GM19025 (cell line): ENCODE data around the gene GPR161.

Experiments used
- ATAC-seq: cut with Tn5 transposase; IDR thresholded peaks from one replicate; pipeline ENCODE4 v1.9.1; 2021; ENCODE audit warnings: mild to moderate bottlenecking, low read depth, moderate library complexity; ENCODE audit not compliant: unreplicated experiment

The GPR161 gene

GRCh38 chr1:168148916-168149315 is 12.2 kb upstream of the GPR161 start:
- no peak for ATAC-seq

GRCh38 chr1:168146626-168147025 is 9.9 kb upstream of the GPR161 start:
- ATAC-seq: no peak

- no peak for ATAC-seq
These were observed 9.4 kb upstream of the GPR161 start for GRCh38 chr1:168146160-168146539.

GRCh38 chr1:168145184-168146159 is 8.7 kb upstream of the GPR161 start:
- ATAC-seq: peak; percentile 92

- ATAC-seq: no peak
These were observed 5.2 kb upstream of the GPR161 start for GRCh38 chr1:168141871-168142385.

- ATAC-seq: no peak
These were observed 2.3 kb upstream of the GPR161 start for GRCh38 chr1:168139070-168139469.

- ATAC-seq: no peak
These were observed 1.4 kb upstream of the GPR161 start for GRCh38 chr1:168138134-168138533.

GRCh38 chr1:168137515-168137821 is 738 bp upstream of the GPR161 start:
- no peak for ATAC-seq

- ATAC-seq: no peak
These were observed 615 bp downstream of the GPR161 start for GRCh38 chr1:168135921-168136708.

- no peak for ATAC-seq
These were observed 1.4 kb downstream of the GPR161 start for GRCh38 chr1:168135116-168135920.

GRCh38 chr1:168134642-168135041 is 2.1 kb downstream of the GPR161 start:
- no peak for ATAC-seq

- no peak for ATAC-seq
These were observed 2.6 kb downstream of the GPR161 start for GRCh38 chr1:168134132-168134531.

- ATAC-seq: no peak
These were observed 6.8 kb downstream of the GPR161 start for GRCh38 chr1:168129933-168130332.

GRCh38 chr1:168127503-168127902 is 9.2 kb downstream of the GPR161 start:
- ATAC-seq: no peak

- ATAC-seq: no peak
These were observed 11.7 kb downstream of the GPR161 start for GRCh38 chr1:168125051-168125450.

- no peak for ATAC-seq
These were observed 15.2 kb downstream of the GPR161 start for GRCh38 chr1:168121401-168122011.

GRCh38 chr1:168119750-168120149 is 17.0 kb downstream of the GPR161 start:
- no peak for ATAC-seq

- no peak for ATAC-seq
These were observed 20.4 kb downstream of the GPR161 start for GRCh38 chr1:168116327-168116799.

- no peak for ATAC-seq
These were observed 21.9 kb downstream of the GPR161 start for GRCh38 chr1:168114845-168115244.

- ATAC-seq: no peak
These were observed 23.9 kb downstream of the GPR161 start for GRCh38 chr1:168112673-168113305.
